HCT116 (cell line): ENCODE measurements around the gene HHATL. TPM values are rescaled to one million over a fixed set of nuclear protein-coding genes. Genes with fewer than 3 reads are reported as not detected.

Experiments used
- ATAC-seq: fragments of 200-7000 bp; cut with Tn5 transposase; 2 replicates; pipeline ENCODE4 v1.9.1; 2020; ENCODE audit warnings: mild to moderate bottlenecking, moderate library complexity
- BruUV-seq: library from RNA; stranded (reverse); fragments of 400-500 nt; replicated peaks from 2 replicates; lab custom pipeline; 2021; lab: Mats Ljungman, UMichigan
- CTCF ChIA-PET: fragments of 300-600 bp; sonication (Branson Sonifier 250); formaldehyde crosslinking; loops from one replicate; lab custom pipeline; 2021; ENCODE audit warnings: antibody characterized with exemption; lab: Charles Lee
- POLR2A ChIA-PET: fragments of 300-600, 350-600 bp; sonication (Branson Sonifier 250); formaldehyde crosslinking; loops from one replicate; lab custom pipeline; 2021; ENCODE audit warnings: antibody characterized with exemption; lab: Charles Lee
- RAD21 ChIA-PET, 2 experiments: fragments of 300-600 bp; sonication (Branson Sonifier 250); formaldehyde crosslinking; loops; one replicate each; lab custom pipeline; 2023; ENCODE audit warnings: low total read pairs in 2 of 2; ENCODE audit not compliant: uncharacterized antibody in 2 of 2, unreplicated experiment in 2 of 2, low non-redundant PET in 1 of 2; lab: Charles Lee
- DNase-seq: peaks from one replicate; pipeline ENCODE4 v3.0.0-alpha.2; 2010; ENCODE audit warnings: low read depth, low spot score
- H2AFZ ChIP-seq: fragments of 200-600 bp; shearing (Covaris generic), sonication (generic); 2 replicates; pipeline ENCODE4 v1.6.1; 2017; ENCODE audit warnings: low read depth, mixed run types, mixed read lengths, antibody characterized with exemption, low read length; ENCODE audit not compliant: poor library complexity, severe bottlenecking
- H3K27ac ChIP-seq: 2 replicates; pipeline ENCODE4 v1.5.1; 2012; ENCODE audit warnings: low read depth, low read length
- H3K27me3 ChIP-seq: fragments of 200-600 bp; sonication (generic); 2 replicates; pipeline ENCODE4 v1.6.1; 2016; ENCODE audit warnings: mixed run types, low read length, mixed read lengths; ENCODE audit not compliant: insufficient read depth
- H3K36me3 ChIP-seq, 2 experiments: fragments of 200-500 bp in 1 of 2; fragments of 200-600 bp in 1 of 2; sonication (Bioruptor generic) in 1 of 2; sonication (generic) in 1 of 2; 2 replicates each; pipeline versions ENCODE4 v1.5.1 to v1.6.1; 2014 to 2016; ENCODE audit warnings: low read length in 2 of 2, inconsistent platforms in 1 of 2, mixed read lengths in 1 of 2, mixed run types in 1 of 2; ENCODE audit not compliant: insufficient read depth in 2 of 2, control insufficient read depth in 1 of 2
- H3K4me1 ChIP-seq, 2 experiments: fragments of 200-600 bp in 1 of 2; sonication (generic) in 1 of 2; 2 replicates each; pipeline versions ENCODE4 v1.5.1 to v1.6.1; 2012 to 2017; ENCODE audit warnings: low read length in 2 of 2, inconsistent platforms in 1 of 2, mild to moderate bottlenecking in 1 of 2, mixed read lengths in 1 of 2, mixed run types in 1 of 2, moderate library complexity in 1 of 2; ENCODE audit not compliant: insufficient read depth in 2 of 2, control insufficient read depth in 1 of 2
- H3K4me2 ChIP-seq: fragments of 200-600 bp; sonication (generic); 2 replicates; pipeline ENCODE4 v1.6.1; 2017; ENCODE audit warnings: mixed run types, low read length, mixed read lengths
- H3K4me3 ChIP-seq, 2 experiments: fragments of 200-600 bp in 1 of 2; sonication (generic) in 1 of 2; replicated peaks in 1 of 2; 2 replicates each; pipeline ENCODE4 v1.5.1; 2011 to 2016; ENCODE audit warnings: low read length in 2 of 2, control low read depth in 1 of 2, low read depth in 1 of 2, mild to moderate bottlenecking in 1 of 2, mixed read lengths in 1 of 2, mixed run types in 1 of 2
- H3K79me2 ChIP-seq: fragments of 200-600 bp; sonication (generic); 2 replicates; pipeline ENCODE4 v1.6.1; 2017; ENCODE audit warnings: mild to moderate bottlenecking, mixed run types, low read length, moderate library complexity, mixed read lengths; ENCODE audit not compliant: insufficient read depth
- H3K9ac ChIP-seq: fragments of 200-600 bp; sonication (generic); 2 replicates; pipeline ENCODE4 v1.6.1; 2016; ENCODE audit warnings: low read length, mixed read lengths
- H3K9me2 ChIP-seq: fragments of 200-600 bp; sonication (generic), shearing (Covaris generic); 2 replicates; pipeline ENCODE4 v1.6.1; 2017; ENCODE audit warnings: mixed run types, mild to moderate bottlenecking, moderate library complexity; ENCODE audit not compliant: insufficient read depth
- H3K9me3 ChIP-seq, 2 experiments: fragments of 200-500 bp in 1 of 2; fragments of 200-600 bp in 1 of 2; sonication (Bioruptor generic) in 1 of 2; sonication (generic) in 1 of 2; 2 replicates each; pipeline ENCODE4 v1.6.1; 2014 to 2017; ENCODE audit warnings: low read length in 2 of 2, mixed read lengths in 2 of 2, inconsistent platforms in 1 of 2, low read depth in 1 of 2, mild to moderate bottlenecking in 1 of 2, mixed run types in 1 of 2, moderate library complexity in 1 of 2; ENCODE audit not compliant: control insufficient read depth in 1 of 2, insufficient read depth in 1 of 2
- H4K20me1 ChIP-seq: fragments of 200-600 bp; sonication (generic), shearing (Covaris generic); 2 replicates; pipeline ENCODE4 v1.6.1; 2017; ENCODE audit warnings: mixed run types, mild to moderate bottlenecking, moderate library complexity; ENCODE audit not compliant: insufficient read depth
- CTCF ChIP-seq, 3 experiments: fragments of 200-600 bp in 1 of 3; sonication (generic) in 1 of 3; IDR thresholded peaks in 2 of 3; conservative IDR thresholded peaks in 1 of 3; 2 replicates each; pipeline ENCODE4 v1.5.1; 2012 to 2017; ENCODE audit warnings: low read depth in 2 of 3, low read length in 2 of 3, antibody characterized with exemption in 1 of 3, borderline replicate concordance in 1 of 3, control low read depth in 1 of 3, mild to moderate bottlenecking in 1 of 3, mixed read lengths in 1 of 3, mixed run types in 1 of 3, moderate library complexity in 1 of 3; ENCODE audit not compliant: insufficient read depth in 1 of 3
- EGR1 ChIP-seq: IDR thresholded peaks from 2 replicates; pipeline ENCODE4 v1.6.1; 2012; ENCODE audit warnings: low read depth
- ELF1 ChIP-seq: IDR thresholded peaks from 2 replicates; pipeline ENCODE4 v1.6.1; 2012; ENCODE audit warnings: low read depth, borderline replicate concordance
- POLR2A ChIP-seq: IDR thresholded peaks from 2 replicates; pipeline ENCODE4 v1.7.0; 2011; ENCODE audit warnings: borderline replicate concordance; ENCODE audit not compliant: insufficient read depth, insufficient read length; ENCODE audit errors: extremely low read depth
- TCF7L2 ChIP-seq: IDR thresholded peaks from 2 replicates; pipeline ENCODE4 v1.7.0; 2011; ENCODE audit warnings: borderline replicate concordance, inconsistent platforms; ENCODE audit not compliant: insufficient read depth, insufficient read length; ENCODE audit errors: extremely low read depth
- ZBTB33 ChIP-seq: IDR thresholded peaks from 2 replicates; pipeline ENCODE4 v1.6.1; 2011; ENCODE audit warnings: mild to moderate bottlenecking, low read length, moderate library complexity; ENCODE audit not compliant: insufficient replicate concordance; ENCODE audit errors: extremely low read depth
- ZNF274 ChIP-seq: fragments of 200-500 bp; sonication (Bioruptor generic); IDR thresholded peaks from 2 replicates; pipeline ENCODE4 v1.6.1; 2014; ENCODE audit warnings: mild to moderate bottlenecking, low read depth, low read length, inconsistent platforms
- intact Hi-C: fragments of 100-400 bp; cut with micrococcal nuclease; formaldehyde crosslinking; loops from 2 replicates; pipeline ENCODE4 v1.10.0; 2022
- total RNA-seq: library from RNA; stranded (reverse); gene quantifications from one replicate; pipeline ENCODE4 v1.2.1, GENCODE V29; 2021; ENCODE audit not compliant: unreplicated experiment

HHATL gene
- total RNA-seq, 1 experiment from 2014 or later = 0.52 TPM

DNA sequence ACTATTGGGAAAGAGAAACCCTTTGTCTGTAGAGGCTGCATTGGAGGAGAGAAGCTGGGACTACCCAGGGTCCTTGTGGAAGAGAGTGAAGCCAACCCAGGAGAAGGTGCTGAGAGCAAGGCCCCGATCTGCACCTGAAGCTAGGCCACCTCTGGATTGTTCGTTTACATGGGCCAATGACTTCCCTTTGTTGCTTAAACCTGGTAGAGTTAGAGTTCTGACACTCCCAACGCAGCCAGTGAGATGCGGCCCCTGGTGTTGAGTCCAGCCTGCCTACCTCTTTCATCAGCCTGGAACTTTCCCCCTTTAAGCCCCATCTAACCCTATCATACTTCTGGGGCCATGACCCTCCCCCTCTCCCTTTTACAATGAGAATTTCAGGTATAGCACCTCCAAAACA, 39.7 kb upstream of the HHATL start:
- H3K4me2 ChIP-seq = no peak overlapping the region
- no peak overlapping the region for H3K27ac ChIP-seq
- ChIA-PET RAD21 (no interaction called here), POLR2A (no interaction called here), CTCF (no interaction called here)
- no peaks in the 10 kb centered on the region for H3K79me2 ChIP-seq
- TF ChIP-seq ZBTB33 (no peak), ELF1 (no peak), TCF7L2 (no peak), ZNF274 (no peak), EGR1 (no peak), POLR2A (no peak), CTCF (IDR thresholded peaks at IDR 0.05 in 2 of 3, conservative IDR thresholded peaks at IDR 0.05 in 1 of 3; ENCODE audit: borderline replicate concordance in 1 of 3, insufficient read depth in 1 of 3, low read depth in 2 of 3, low read length in 2 of 3) (no peak)
- no TSS peak for BruUV-seq
- H3K36me3 ChIP-seq = no peaks in the 10 kb centered on the region
- ATAC-seq (no peak), DNase-seq (no peak)
- no peaks in the 10 kb centered on the region for H3K9me3 ChIP-seq
- peaks cover 0 to 22% of the 10 kb centered on the region in 2 experiments; a peak in 2 of 4 replicates for H3K4me1 ChIP-seq
- intact Hi-C loops = loop anchor here (5.0 kb wide), 1 partner anchor 90 kb away; the partner anchor contains the start of gene ZBTB47
- H3K4me3 ChIP-seq = no peak overlapping the region
- no peak overlapping the region for H2AFZ ChIP-seq
- H4K20me1 ChIP-seq = no peaks in the 10 kb centered on the region
- H3K9me2 ChIP-seq = no peaks in the 10 kb centered on the region
- H3K27me3 ChIP-seq = no peaks in the 10 kb centered on the region
- H3K9ac ChIP-seq = no peak overlapping the region
